B cell (primary cell): ENCODE results near the gene PSG1.

Source experiments
- CTCF ChIP-seq: fragments of 200-600 bp; IDR thresholded peaks from one replicate; pipeline ENCODE4 v1.8.0; 2022; ENCODE audit warnings: antibody characterized with exemption, mild to moderate bottlenecking
- EZH2 ChIP-seq: IDR thresholded peaks from 2 replicates; pipeline ENCODE4 v1.6.1; 2012; ENCODE audit warnings: borderline replicate concordance, low read depth, mild to moderate bottlenecking, moderate library complexity, low read length; ENCODE audit not compliant: insufficient read depth, poor library complexity, severe bottlenecking

DNA sequence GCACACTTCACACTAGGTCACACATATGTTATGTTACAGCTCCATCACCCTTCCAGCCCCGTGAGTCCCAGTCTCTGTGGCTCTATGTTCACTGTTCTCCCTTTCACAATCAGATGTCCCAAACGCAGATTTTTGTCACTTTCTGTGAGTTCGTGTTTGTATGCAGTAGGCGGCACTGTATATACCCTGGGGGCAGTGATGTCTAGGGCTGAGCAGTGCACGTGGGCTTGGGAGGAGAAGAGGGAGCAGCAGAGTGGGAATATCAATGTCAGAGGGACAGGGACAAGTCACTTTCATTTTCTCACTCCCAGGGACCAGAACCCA, 22.0 kb downstream of the PSG1 start:
- no peak for TF ChIP-seq CTCF
- no peak for TF ChIP-seq EZH2
